BE2C (cell line): ENCODE measurements around the gene CYP27B1.
"Not testable (repeated sequence)": the region's sequence is repeated elsewhere in the genome, so short reads cannot be mapped to it uniquely, and the experiment has no call there.

Experiments used
- DNase-seq: peaks from one replicate; pipeline ENCODE4 v3.0.0-alpha.2; 2020
- H3K27me3 ChIP-seq: fragments of 250-450 bp; sonication (Bioruptor Pico); 2 replicates; pipeline ENCODE4 v1.5.1; 2020; ENCODE audit warnings: mild to moderate bottlenecking
- H3K36me3 ChIP-seq: fragments of 250-450 bp; sonication (Bioruptor Pico); 2 replicates; pipeline ENCODE4 v1.5.1; 2020; ENCODE audit warnings: mild to moderate bottlenecking
- H3K4me1 ChIP-seq: fragments of 250-450 bp; sonication (Bioruptor Pico); 2 replicates; pipeline ENCODE4 v1.5.1; 2020
- H3K4me3 ChIP-seq: 2 replicates; pipeline ENCODE4 v1.5.1; 2011; ENCODE audit warnings: low read depth, low read length
- H3K9me3 ChIP-seq: fragments of 250-450 bp; sonication (Bioruptor Pico); 2 replicates; pipeline ENCODE4 v1.5.1; 2020
- CTCF ChIP-seq: IDR thresholded peaks from 2 replicates; pipeline ENCODE4 v1.5.1; 2012; ENCODE audit warnings: mild to moderate bottlenecking, low read depth, low read length

The CYP27B1 gene

GRCh38 chr12:57725851-57726150 is 41.1 kb downstream of the CYP27B1 start:
- H3K4me3 ChIP-seq: peak overlapping the region; percentile 89
- no peak for TF ChIP-seq CTCF
- no peaks in the 10 kb centered on the region for H3K36me3 ChIP-seq
- H3K4me1 ChIP-seq: peaks cover 2% of the 10 kb centered on the region; the same call in 1 of the 2 replicates
- H3K27me3 ChIP-seq: no peaks in the 10 kb centered on the region
- DNase-seq: no peak
- no peaks in the 10 kb centered on the region for H3K9me3 ChIP-seq

- H3K4me3 ChIP-seq: no peak overlapping the region
- H3K4me1 ChIP-seq: peaks cover 2% of the 10 kb centered on the region; the same call in 1 of the 2 replicates
- no peak for TF ChIP-seq CTCF
- H3K9me3 ChIP-seq: no peaks in the 10 kb centered on the region
- DNase-seq: no peak
- H3K36me3 ChIP-seq: no peaks in the 10 kb centered on the region
- H3K27me3 ChIP-seq: no peaks in the 10 kb centered on the region
Measured at GRCh38 chr12:57724936-57725740, 41.7 kb downstream of the CYP27B1 start.

GRCh38 chr12:57724003-57724935 is 42.6 kb downstream of the CYP27B1 start:
- TF ChIP-seq CTCF: no peak
- H3K27me3 ChIP-seq: no peaks in the 10 kb centered on the region
- no peak for DNase-seq
- no peak overlapping the region for H3K4me3 ChIP-seq
- no peaks in the 10 kb centered on the region for H3K36me3 ChIP-seq
- H3K9me3 ChIP-seq: no peaks in the 10 kb centered on the region
- peaks cover 2% of the 10 kb centered on the region; the same call in 1 of the 2 replicates for H3K4me1 ChIP-seq

GRCh38 chr12:57723630-57723962 is 43.3 kb downstream of the CYP27B1 start:
- Histone ChIP-seq H3K9me3 (no peaks in the 10 kb centered on the region), H3K36me3 (peaks cover 3% of the 10 kb centered on the region), H3K4me1 (peaks cover 2% of the 10 kb centered on the region; the same call in 1 of the 2 replicates), H3K4me3 (no peak overlapping the region), H3K27me3 (no peaks in the 10 kb centered on the region)
- no peak for TF ChIP-seq CTCF
- no peak for DNase-seq

- no peak for DNase-seq
- peaks cover 9% of the 10 kb centered on the region for H3K36me3 ChIP-seq
- peaks cover 2% of the 10 kb centered on the region; the same call in 1 of the 2 replicates for H3K4me1 ChIP-seq
- H3K27me3 ChIP-seq: no peaks in the 10 kb centered on the region
- no peaks in the 10 kb centered on the region for H3K9me3 ChIP-seq
- no peak for TF ChIP-seq CTCF
- no peak overlapping the region for H3K4me3 ChIP-seq
Measured at GRCh38 chr12:57722716-57723629, 43.9 kb downstream of the CYP27B1 start.

- DNase-seq, H3K9me3 ChIP-seq, H3K4me1 ChIP-seq, H3K4me3 ChIP-seq, H3K27me3 ChIP-seq: not testable (repeated sequence)
- H3K36me3 ChIP-seq: peaks cover 14% of the 10 kb centered on the region
Measured at GRCh38 chr12:57721846-57722608, 44.9 kb downstream of the CYP27B1 start.
